ENCODE measurements around the gene MAN1A2.

- TF ChIP-seq, protein P1, sequence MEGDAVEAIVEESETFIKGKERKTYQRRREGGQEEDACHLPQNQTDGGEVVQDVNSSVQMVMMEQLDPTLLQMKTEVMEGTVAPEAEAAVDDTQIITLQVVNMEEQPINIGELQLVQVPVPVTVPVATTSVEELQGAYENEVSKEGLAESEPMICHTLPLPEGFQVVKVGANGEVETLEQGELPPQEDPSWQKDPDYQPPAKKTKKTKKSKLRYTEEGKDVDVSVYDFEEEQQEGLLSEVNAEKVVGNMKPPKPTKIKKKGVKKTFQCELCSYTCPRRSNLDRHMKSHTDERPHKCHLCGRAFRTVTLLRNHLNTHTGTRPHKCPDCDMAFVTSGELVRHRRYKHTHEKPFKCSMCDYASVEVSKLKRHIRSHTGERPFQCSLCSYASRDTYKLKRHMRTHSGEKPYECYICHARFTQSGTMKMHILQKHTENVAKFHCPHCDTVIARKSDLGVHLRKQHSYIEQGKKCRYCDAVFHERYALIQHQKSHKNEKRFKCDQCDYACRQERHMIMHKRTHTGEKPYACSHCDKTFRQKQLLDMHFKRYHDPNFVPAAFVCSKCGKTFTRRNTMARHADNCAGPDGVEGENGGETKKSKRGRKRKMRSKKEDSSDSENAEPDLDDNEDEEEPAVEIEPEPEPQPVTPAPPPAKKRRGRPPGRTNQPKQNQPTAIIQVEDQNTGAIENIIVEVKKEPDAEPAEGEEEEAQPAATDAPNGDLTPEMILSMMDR (IDR thresholded peaks at IDR 0.05), result no peak
- TF ChIP-seq POLR2A (IDR thresholded peaks at IDR 0.05) (no peak), POLR2AphosphoS5 (IDR thresholded peaks at IDR 0.05) (no peak)
These were observed 114.2 kb downstream of the MAN1A2 start for GRCh38 chr1:117481410-117481809.

Data from prostate gland (tissue), 2 donors.